GM20431 (cell line): Measurements from ENCODE around the gene LRP1B.
"Not testable (repeated sequence)": the region's sequence is repeated elsewhere in the genome, so short reads cannot be mapped to it uniquely, and the experiment has no call there.

Experiments used
- in situ Hi-C: fragments of 300-500 bp; cut with MseI, MboI; formaldehyde crosslinking; loops from one replicate; pipeline ENCODE4 v1.15.0; 2020; ENCODE audit warnings: low sequenced_read_pairs; ENCODE audit not compliant: unreplicated experiment

The LRP1B gene

GRCh38 chr2:140717481-140717880 is 1413.3 kb downstream of the LRP1B start:
- in situ Hi-C loops: no loop called here

DNA sequence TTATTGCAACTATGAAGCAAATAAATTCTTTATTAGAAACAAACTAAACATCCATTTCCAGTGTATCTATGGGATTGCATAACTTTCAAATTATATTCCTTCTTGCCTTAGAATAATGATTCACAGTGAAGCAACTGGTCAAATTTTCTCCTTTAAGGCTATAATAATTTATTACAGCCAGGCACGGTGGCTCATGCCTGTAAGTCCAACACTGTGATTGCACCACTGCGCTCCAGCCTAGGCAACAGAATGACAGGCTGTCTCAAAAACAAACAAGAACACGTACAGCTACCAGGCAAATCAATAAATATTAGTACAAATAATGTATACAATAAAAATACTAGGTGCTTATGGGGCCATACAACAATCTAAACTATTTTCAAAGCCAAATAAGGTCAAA is 1416.2 kb downstream of the LRP1B start:
- in situ Hi-C loops: no loop called here

- in situ Hi-C loops: no loop called here
Measured at GRCh38 chr2:140711867-140712266, 1418.9 kb downstream of the LRP1B start.

DNA sequence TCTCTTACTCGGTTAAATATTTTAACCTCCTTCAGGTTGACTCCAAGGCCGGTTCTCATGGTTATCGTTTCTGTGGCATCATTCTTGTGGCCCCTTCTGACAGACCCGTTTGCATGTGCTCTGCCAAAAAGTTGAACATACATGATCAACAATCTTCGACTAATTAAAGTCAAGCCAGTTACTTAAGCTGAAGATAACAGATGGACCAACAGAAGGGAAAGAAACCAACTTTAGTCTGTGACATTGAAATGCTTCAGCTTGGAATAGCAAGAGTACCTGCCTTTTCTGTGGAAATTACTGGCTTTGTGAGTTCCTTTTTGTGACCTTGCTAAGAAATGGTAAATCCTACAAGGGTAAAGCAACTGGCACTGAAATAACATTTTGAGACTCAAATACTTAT is 1429.1 kb downstream of the LRP1B start:
- in situ Hi-C loops: no loop called here

DNA sequence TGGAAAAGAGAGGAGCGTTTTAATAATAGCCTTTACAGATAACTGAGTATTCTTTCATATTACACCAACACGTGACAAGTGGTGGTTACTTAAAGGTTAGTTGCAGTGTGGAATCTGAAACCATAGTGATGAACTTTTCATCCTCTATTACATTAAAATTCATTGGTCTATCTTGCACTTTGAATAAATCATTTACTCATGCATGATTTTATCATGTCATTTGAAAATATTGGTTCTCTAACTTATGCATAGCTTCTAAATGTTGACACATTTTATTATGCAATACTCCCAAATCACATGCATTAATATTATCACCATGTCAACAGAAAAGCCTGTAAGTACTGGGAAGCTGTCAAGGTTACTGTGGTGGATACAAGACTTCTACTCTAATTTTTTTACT is 1432.2 kb downstream of the LRP1B start:
- in situ Hi-C loops: no loop called here

GRCh38 chr2:140696449-140696848 is 1434.4 kb downstream of the LRP1B start:
- in situ Hi-C loops: no loop called here

DNA sequence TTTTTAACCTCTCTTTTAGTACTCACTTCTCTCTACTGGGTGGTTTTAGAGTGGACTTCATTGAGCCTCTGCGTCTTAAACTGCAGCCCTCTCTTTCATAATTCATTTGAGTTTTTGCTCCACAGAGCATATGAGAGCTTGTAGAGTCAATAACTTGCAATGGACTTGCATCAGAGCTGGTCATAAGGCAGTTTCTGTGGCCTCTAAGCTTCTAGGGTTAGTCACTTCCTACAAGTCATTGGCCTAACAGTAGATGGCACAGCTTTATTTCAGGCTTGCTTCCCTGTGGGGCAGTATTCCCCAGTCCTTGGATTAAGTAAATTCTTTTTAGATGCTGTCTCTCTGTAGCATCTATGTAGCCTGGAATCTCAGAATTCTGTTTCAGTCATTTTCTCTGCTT is 1435.7 kb downstream of the LRP1B start:
- in situ Hi-C loops: no loop called here

DNA sequence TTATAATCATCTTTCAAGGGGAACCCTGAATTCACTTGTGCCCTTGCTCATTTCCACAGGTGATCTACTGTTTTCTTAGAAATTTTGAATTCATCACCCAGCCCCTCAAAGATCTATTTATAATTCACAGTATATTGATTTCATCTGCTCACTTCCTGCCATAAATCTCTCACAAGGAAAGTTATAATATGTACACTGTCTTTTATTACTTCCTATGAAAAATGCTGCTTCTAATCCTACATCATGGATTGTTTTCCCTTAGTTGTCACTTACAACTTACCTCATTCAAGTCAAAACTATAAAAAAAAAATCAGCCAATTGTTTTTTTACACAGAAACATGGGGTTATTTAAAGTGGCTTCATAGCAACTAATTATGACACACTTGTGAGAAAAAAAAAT is 1443.0 kb downstream of the LRP1B start:
- in situ Hi-C loops: no loop called here

DNA sequence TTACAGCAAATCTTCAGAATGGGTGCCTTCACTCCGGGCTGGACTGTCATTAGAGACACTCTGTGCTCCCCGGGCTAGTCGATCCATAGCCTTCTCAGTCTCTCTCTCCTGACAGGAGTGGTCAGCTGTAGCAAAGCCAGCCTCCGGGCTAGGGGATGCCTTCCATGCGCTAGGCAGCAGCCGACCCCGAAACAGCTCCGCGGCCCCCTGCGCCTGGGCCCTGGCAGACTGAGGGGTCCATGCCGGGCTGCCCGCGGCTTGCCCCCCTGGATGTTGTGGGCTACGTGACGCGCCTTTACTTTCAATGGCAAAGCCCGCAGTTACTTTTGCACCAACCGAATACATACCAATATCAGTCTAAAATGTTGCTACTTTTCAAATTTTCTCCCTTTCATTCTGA is 1447.2 kb downstream of the LRP1B start:
- in situ Hi-C loops: no loop called here

DNA sequence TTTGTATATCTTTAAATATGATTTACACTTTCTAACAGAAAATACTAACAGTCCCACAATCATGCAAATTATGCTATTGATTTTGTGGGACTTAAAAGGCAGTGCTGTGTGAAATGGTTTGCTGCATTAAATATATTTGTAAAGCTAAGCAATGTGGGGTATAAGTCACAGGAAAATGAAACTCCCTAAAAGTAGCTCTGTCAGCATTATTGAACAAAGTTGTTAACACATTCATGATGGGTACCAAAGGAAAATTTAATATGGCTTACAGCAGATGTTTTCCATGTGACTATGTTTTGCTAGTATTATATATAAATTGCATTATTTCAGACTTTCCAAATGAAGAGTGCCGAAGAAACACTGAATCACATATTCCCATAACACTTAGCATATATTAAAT is 1450.0 kb downstream of the LRP1B start:
- in situ Hi-C loops: no loop called here

DNA sequence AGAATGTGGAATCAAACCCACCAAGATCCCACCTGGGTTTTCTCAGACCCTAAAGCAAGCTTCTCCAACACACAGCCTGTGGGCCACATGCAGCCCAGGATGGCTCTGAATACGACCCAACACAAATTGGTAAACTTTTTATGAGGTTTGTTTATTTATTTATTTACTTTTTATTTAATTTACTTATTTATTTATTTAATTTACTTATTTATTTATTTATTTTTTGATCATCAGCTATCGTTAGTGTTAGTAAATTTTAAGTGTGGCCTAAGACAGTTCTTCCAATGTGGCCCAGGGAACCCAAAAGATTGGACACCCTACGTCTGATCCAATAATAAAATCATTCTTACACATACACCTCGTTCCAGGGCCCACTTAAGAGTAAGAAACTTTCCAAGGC is 1451.1 kb downstream of the LRP1B start:
- in situ Hi-C loops: no loop called here

DNA sequence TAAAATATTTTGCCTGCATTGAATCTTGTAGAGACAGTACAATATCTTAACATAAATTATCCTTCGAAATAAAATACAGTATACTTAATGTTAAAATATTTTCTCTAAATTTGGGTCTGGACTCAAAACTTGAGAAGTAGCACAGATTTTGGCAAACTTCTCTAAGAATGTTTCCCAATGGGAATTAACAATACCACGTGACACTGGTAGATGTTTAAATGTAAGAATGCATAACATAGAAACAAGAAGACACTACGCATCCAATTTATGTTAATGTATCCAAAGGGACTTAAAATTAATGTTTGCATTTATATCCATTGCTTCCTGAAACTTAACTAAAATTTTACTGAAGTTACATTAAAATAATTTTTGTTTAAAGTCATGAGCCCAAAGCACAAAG is 1460.9 kb downstream of the LRP1B start:
- in situ Hi-C loops: no loop called here

GRCh38 chr2:140667203-140667602 is 1463.6 kb downstream of the LRP1B start:
- in situ Hi-C loops: no loop called here

DNA sequence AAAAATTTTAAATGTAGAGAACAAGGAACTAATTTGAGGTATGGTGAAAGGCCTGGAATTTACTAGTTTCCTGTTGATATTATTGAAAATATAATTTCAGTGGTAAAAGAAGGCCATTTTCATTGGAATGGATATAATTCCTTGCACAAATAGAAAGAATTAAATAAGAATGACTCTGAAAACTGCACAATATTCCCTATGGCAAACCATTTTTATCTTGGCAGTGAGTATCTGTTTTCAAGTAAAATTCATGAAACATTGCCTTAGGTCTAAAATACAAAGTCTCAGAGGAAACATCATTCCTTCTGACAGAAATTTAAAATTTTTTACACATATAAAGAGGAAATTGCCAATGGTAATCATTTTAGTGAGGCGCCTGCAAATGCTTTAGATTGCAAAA is 1468.3 kb downstream of the LRP1B start:
- in situ Hi-C loops: no loop called here

- in situ Hi-C loops: no loop called here
Measured at GRCh38 chr2:140658760-140659692, 1471.8 kb downstream of the LRP1B start.

DNA sequence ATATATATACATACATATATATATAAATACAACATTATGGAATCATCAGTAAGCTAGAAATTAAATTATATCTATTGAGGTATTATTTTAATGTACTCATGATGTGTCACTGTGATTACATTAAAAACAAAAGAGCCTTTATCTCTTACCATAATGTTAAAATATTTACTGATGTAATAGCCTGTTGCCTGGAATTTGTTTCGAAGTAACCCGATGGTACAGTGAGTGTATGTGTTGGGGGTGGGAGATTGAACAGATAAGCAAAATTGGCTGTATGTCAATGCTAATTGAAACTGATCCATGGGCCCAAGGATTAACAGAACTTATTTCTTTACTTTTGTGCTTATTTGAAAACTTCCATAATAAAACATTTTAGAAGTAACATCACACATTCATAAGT is 1473.2 kb downstream of the LRP1B start:
- in situ Hi-C loops: no loop called here

GRCh38 chr2:140654565-140654964 is 1476.3 kb downstream of the LRP1B start:
- in situ Hi-C loops: no loop called here

- in situ Hi-C loops: no loop called here
Measured at GRCh38 chr2:140650825-140651224, 1480.0 kb downstream of the LRP1B start.

GRCh38 chr2:140650134-140650533 is 1480.7 kb downstream of the LRP1B start:
- in situ Hi-C loops: not testable (repeated sequence)

GRCh38 chr2:140648393-140648792 is 1482.4 kb downstream of the LRP1B start:
- in situ Hi-C loops: no loop called here

GRCh38 chr2:140643761-140644187 is 1487.0 kb downstream of the LRP1B start:
- in situ Hi-C loops: no loop called here

DNA sequence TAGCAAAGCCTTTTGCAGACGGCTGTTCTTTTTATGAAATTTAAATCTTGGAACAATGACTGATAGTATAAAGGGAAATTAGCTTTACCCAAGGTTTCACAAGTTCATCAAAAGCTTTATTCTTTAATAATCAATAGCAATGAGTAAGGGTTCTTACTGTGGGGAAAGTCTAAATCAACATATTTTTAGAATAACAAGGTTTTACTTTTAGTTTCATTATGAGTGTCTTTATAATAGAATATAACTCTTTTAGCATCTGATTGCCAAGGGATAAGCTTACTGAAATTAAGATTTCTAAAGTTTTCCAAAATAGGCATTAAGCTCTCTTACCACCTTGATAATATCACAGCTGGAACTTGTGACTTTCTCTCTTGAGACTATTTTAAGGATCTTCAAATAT is 1489.7 kb downstream of the LRP1B start:
- in situ Hi-C loops: no loop called here
